M059J (cell line): ENCODE results near the gene SLC29A3. TPM values are rescaled to one million over a fixed set of nuclear protein-coding genes. Genes with fewer than 3 reads are reported as not detected.

Experiments
- DNase-seq: peaks from one replicate; pipeline ENCODE4 v3.0.0-alpha.2; 2012; ENCODE audit warnings: low read depth
- total RNA-seq: library from RNA; depleted of rRNA; stranded (reverse); fragments of >200 nt; shearing (Covaris generic); gene quantifications from 2 replicates; pipeline ENCODE4 v1.2.3, GENCODE V29; 2014

SLC29A3 gene
- total RNA-seq, 1 experiment from 2014 or later, result 1.2 TPM

GRCh38 chr10:71321386-71321785, 2.3 kb downstream of the SLC29A3 start:
- DNase-seq, result no peak

- DNase-seq, result no peak
Observed at GRCh38 chr10:71323407-71323806, 4.3 kb downstream of the SLC29A3 start.

GRCh38 chr10:71324743-71325142, 5.7 kb downstream of the SLC29A3 start:
- no peak for DNase-seq

GRCh38 chr10:71325267-71325666, 6.2 kb downstream of the SLC29A3 start:
- DNase-seq, result no peak

- no peak for DNase-seq
Observed at GRCh38 chr10:71326464-71326881, 7.4 kb downstream of the SLC29A3 start.

- no peak for DNase-seq
Observed at GRCh38 chr10:71330789-71331404, 11.8 kb downstream of the SLC29A3 start.

GRCh38 chr10:71331736-71332135, 12.7 kb downstream of the SLC29A3 start:
- DNase-seq, result no peak

- DNase-seq, result no peak
Observed at GRCh38 chr10:71332466-71332865, 13.4 kb downstream of the SLC29A3 start.

- no peak for DNase-seq
Observed at GRCh38 chr10:71333129-71333887, 14.2 kb downstream of the SLC29A3 start.

- peak; percentile 51 for DNase-seq
Observed at GRCh38 chr10:71334221-71334791, 15.2 kb downstream of the SLC29A3 start.

GRCh38 chr10:71335173-71335708, 16.2 kb downstream of the SLC29A3 start:
- no peak for DNase-seq

GRCh38 chr10:71336632-71337031, 17.6 kb downstream of the SLC29A3 start:
- no peak for DNase-seq

GRCh38 chr10:71337219-71337701, 18.2 kb downstream of the SLC29A3 start:
- no peak for DNase-seq

- no peak for DNase-seq
Observed at GRCh38 chr10:71338728-71339495, 19.9 kb downstream of the SLC29A3 start.

- peak; percentile 83 for DNase-seq
Observed at GRCh38 chr10:71339796-71340589, 20.9 kb downstream of the SLC29A3 start.

GRCh38 chr10:71342573-71343391, 23.7 kb downstream of the SLC29A3 start:
- DNase-seq, result no peak

GRCh38 chr10:71343392-71343773, 24.3 kb downstream of the SLC29A3 start:
- DNase-seq, result no peak

GRCh38 chr10:71344154-71344925, 25.3 kb downstream of the SLC29A3 start:
- DNase-seq, result no peak

- DNase-seq, result no peak
Observed at GRCh38 chr10:71344993-71345480, 26.0 kb downstream of the SLC29A3 start.
